ENCODE results near the gene ACCS. TPM values are rescaled to one million over a fixed set of nuclear protein-coding genes. Genes with fewer than 3 reads are reported as not detected.

ACCS gene
- total and polyA plus RNA-seq, 9 of the 15 experiments (the other 6 are each of a cell fraction or from before 2014, with no cell fraction given): 4.2 to 25.9 (median 16.3) TPM

GRCh38 chr11:44072757-44073658 is 6.9 kb downstream of the ACCS start (continued):
- no peak for TF ChIP-seq MTA3 (IDR thresholded peaks at IDR 0.05; ENCODE audit: borderline replicate concordance)
- TF ChIP-seq ZBTB8A (IDR thresholded peaks at IDR 0.05; ENCODE audit: partially characterized antibody): no peak
- TF ChIP-seq PTRF (tag; IDR thresholded peaks at IDR 0.05): no peak
- TF ChIP-seq PHB (CRISPR knock-in tag; IDR thresholded peaks at IDR 0.05): no peak
- no peak for TF ChIP-seq CREB5 (CRISPR knock-in tag; IDR thresholded peaks at IDR 0.05)
- peak; percentile 33; the same call in 1 of the 2 replicates for TF ChIP-seq MAFG (tag; conservative IDR thresholded peaks at IDR 0.05)
- peak; percentile 3 for TF ChIP-seq RBM25 (IDR thresholded peaks at IDR 0.05; ENCODE audit: low read depth, low read length, severe bottlenecking)
- peak; percentile 45 for TF ChIP-seq PRDM10 (IDR thresholded peaks at IDR 0.05; ENCODE audit: partially characterized antibody)
- no peak for TF ChIP-seq HINFP (tag; conservative IDR thresholded peaks at IDR 0.05; ENCODE audit: low read depth)
